Colonic mucosa (tissue), 4 donors: ENCODE measurements around the gene YY1. TPM values are rescaled to one million over a fixed set of nuclear protein-coding genes. Genes with fewer than 3 reads are reported as not detected.

Source experiments
- DNase-seq: peaks from one replicate; pipeline ENCODE4 v3.0.0-alpha.2; 2020
- H3K27ac ChIP-seq: fragments of 200-600 bp; one replicate; pipeline ENCODE4 v1.8.0; 2021
- H3K27me3 ChIP-seq: fragments of 200-600 bp; one replicate; pipeline ENCODE4 v1.8.0; 2021
- H3K36me3 ChIP-seq: fragments of 200-600 bp; one replicate; pipeline ENCODE4 v1.8.0; 2021
- H3K4me1 ChIP-seq: fragments of 200-600 bp; one replicate; pipeline ENCODE4 v1.8.0; 2021; ENCODE audit warnings: mild to moderate bottlenecking
- H3K4me3 ChIP-seq: fragments of 200-600 bp; one replicate; pipeline ENCODE4 v1.8.0; 2021
- H3K9ac ChIP-seq, 2 donors: one replicate each; pipeline ENCODE4 v1.7.0; 2013; ENCODE audit warnings: control low read depth in 2 of 2, low read depth in 2 of 2, low read length in 2 of 2
- H3K9me3 ChIP-seq: fragments of 200-600 bp; one replicate; pipeline ENCODE4 v1.8.0; 2021
- CTCF ChIP-seq: fragments of 200-600 bp; IDR thresholded peaks from one replicate; pipeline ENCODE4 v1.8.0; 2022; ENCODE audit warnings: antibody characterized with exemption, mild to moderate bottlenecking
- intact Hi-C: fragments of 100-400 bp; cut with DNase I; formaldehyde crosslinking; loops from one replicate; pipeline ENCODE4 v1.14.1; 2022
- total RNA-seq, 2 donors: library from RNA; stranded (reverse); fragmentation: NEBNext Ultra II Directional in 1 of 2; extraction: Animal tissue kit (Norgen Biotek cat#: 25700) in 1 of 2; gene quantifications; one replicate each; pipeline ENCODE4 v1.2.1, GENCODE V29; 2021
- donor health status: healthy.
- donor health status: DM: no; HTN: no; CAD: no.
- donor health status: DM: no; HTN: no; CAD: no.

The YY1 gene
- total RNA-seq, 2 donors from 2014 or later = 73.2 to 90.4 TPM

DNA sequence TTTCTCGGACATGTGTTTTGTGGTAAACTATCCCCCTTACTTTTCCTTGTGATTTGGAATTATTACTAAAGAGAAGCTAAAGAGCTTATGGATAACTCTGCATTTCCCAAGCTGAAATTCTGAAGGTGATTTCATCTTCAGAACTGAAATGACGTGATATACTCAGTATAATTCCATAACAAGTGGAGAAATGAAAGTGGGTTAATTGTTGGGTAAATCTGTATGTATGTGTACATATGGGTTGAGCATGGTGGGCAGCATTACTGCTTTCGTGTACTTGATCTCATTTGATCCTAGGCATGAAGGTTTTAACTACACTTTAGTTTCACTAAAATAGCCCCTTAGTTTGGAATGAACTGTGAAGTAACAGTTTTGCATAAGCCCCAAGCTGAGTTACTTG is 4.1 kb downstream of the YY1 start:
- no peak overlapping the region for H3K9ac ChIP-seq
- no peaks in the 10 kb centered on the region for H3K27me3 ChIP-seq
- no peak for TF ChIP-seq CTCF
- peaks cover 26% of the 10 kb centered on the region for H3K4me1 ChIP-seq
- no peak overlapping the region for H3K27ac ChIP-seq
- H3K4me3 ChIP-seq = no peak overlapping the region
- DNase-seq = no peak
- intact Hi-C loops = no loop called here
- H3K36me3 ChIP-seq = no peaks in the 10 kb centered on the region
- no peaks in the 10 kb centered on the region for H3K9me3 ChIP-seq

- peak; percentile 48 for DNase-seq
Observed at GRCh38 chr14:100246809-100247428, 8.0 kb downstream of the YY1 start.

GRCh38 chr14:100250732-100251465 is 12.0 kb downstream of the YY1 start:
- no peaks in the 10 kb centered on the region for H3K9me3 ChIP-seq
- TF ChIP-seq CTCF = no peak
- no peaks in the 10 kb centered on the region for H3K36me3 ChIP-seq
- intact Hi-C loops = no loop called here
- no peak overlapping the region for H3K9ac ChIP-seq
- no peak overlapping the region for H3K4me3 ChIP-seq
- H3K4me1 ChIP-seq = peaks cover 14% of the 10 kb centered on the region
- no peaks in the 10 kb centered on the region for H3K27me3 ChIP-seq
- no peak overlapping the region for H3K27ac ChIP-seq
- no peak for DNase-seq

More at GRCh38 chr14:100246809-100247428, 8.0 kb downstream of the YY1 start:
- Histone ChIP-seq H3K9ac (peak overlapping the region in 1 of 2 donors; percentile 62), H3K27ac (peak overlapping the region; percentile 56), H3K36me3 (no peaks in the 10 kb centered on the region), H3K27me3 (no peaks in the 10 kb centered on the region), H3K9me3 (no peaks in the 10 kb centered on the region), H3K4me1 (peaks cover 26% of the 10 kb centered on the region), H3K4me3 (no peak overlapping the region)
- peak; percentile 52 for TF ChIP-seq CTCF
- intact Hi-C loops = no loop called here

GRCh38 chr14:100252684-100253083 is 13.7 kb downstream of the YY1 start:
- peaks cover under 1% of the 10 kb centered on the region for H3K4me1 ChIP-seq
- H3K9me3 ChIP-seq = no peaks in the 10 kb centered on the region
- no peak overlapping the region for H3K4me3 ChIP-seq
- no peak overlapping the region for H3K9ac ChIP-seq
- no peaks in the 10 kb centered on the region for H3K27me3 ChIP-seq
- intact Hi-C loops = no loop called here
- H3K36me3 ChIP-seq = no peaks in the 10 kb centered on the region
- DNase-seq = no peak
- TF ChIP-seq CTCF = no peak
- H3K27ac ChIP-seq = no peak overlapping the region

DNA sequence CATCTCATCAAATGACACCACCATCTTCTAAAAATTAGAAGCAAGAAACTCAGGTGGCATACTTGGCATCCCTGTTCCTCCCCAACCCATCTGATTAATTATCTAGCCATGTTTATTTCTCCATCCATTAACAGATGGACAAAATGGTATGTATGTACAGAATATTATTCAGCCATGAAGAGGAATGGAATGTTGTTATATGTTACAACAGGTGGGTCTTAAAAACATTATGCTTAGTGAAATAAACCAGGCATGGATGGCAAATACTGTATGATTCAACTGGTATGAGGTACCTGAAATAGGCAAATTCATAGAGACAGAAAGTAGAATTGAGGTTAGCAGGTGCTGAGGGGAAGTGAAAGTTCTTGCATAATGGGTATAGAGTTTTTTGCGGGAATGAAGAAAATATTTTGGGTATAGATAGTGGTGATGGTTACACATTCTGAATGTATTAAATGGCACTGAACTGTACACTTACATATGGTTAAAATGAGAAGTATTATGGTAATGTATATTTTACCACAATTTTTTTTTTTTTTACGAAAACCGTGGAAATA is 17.5 kb downstream of the YY1 start:
- no peaks in the 10 kb centered on the region for H3K27me3 ChIP-seq
- no peak for DNase-seq
- no peaks in the 10 kb centered on the region for H3K36me3 ChIP-seq
- peaks cover 5% of the 10 kb centered on the region for H3K4me1 ChIP-seq
- no peak overlapping the region for H3K4me3 ChIP-seq
- no peak overlapping the region for H3K27ac ChIP-seq
- intact Hi-C loops = no loop called here
- H3K9me3 ChIP-seq = no peaks in the 10 kb centered on the region
- TF ChIP-seq CTCF = no peak
- H3K9ac ChIP-seq = no peak overlapping the region
